Nucleus accumbens (tissue), 56 donors: ENCODE results near the gene HDDC3.
A peak's percentile ranks its signal among the peaks of the same experiment; 100 is the strongest.

Source experiments
- DNase-seq, 56 donors: peaks; one replicate each; lab custom pipeline; 2025; lab: John Stamatoyannopoulos, UW

The HDDC3 gene

GRCh38 chr15:90954712-90955623 is 22.6 kb upstream of the HDDC3 start, which contains the start of gene RCCD1:
Gene RCCD1, plus strand, starts transcription at chr15:90954884. Its CDS starts 1,851 bp downstream, at chr15:90956735.
- peak; percentile 57 to 97 (median 88) for DNase-seq

- DNase-seq, result no peak
These were observed 21.8 kb upstream of the HDDC3 start for GRCh38 chr15:90953947-90954711.

GRCh38 chr15:90952901-90953677 is 20.7 kb upstream of the HDDC3 start:
- DNase-seq, result no peak

GRCh38 chr15:90950676-90951075 is 18.3 kb upstream of the HDDC3 start:
- DNase-seq, result no peak

GRCh38 chr15:90949979-90950675 is 17.8 kb upstream of the HDDC3 start:
- no peak for DNase-seq

GRCh38 chr15:90948506-90948905 is 16.2 kb upstream of the HDDC3 start:
- DNase-seq, result no peak

- DNase-seq, result no peak
These were observed 15.4 kb upstream of the HDDC3 start for GRCh38 chr15:90947577-90948357.

GRCh38 chr15:90946941-90947576 is 14.7 kb upstream of the HDDC3 start:
- no peak for DNase-seq

- DNase-seq, result no peak
These were observed 14.2 kb upstream of the HDDC3 start for GRCh38 chr15:90946538-90946937.

- no peak for DNase-seq
These were observed 12.7 kb upstream of the HDDC3 start for GRCh38 chr15:90945091-90945490.

GRCh38 chr15:90942354-90943120 is 10.2 kb upstream of the HDDC3 start:
- no peak for DNase-seq

- DNase-seq, result no peak
These were observed 8.7 kb upstream of the HDDC3 start for GRCh38 chr15:90941038-90941437.

GRCh38 chr15:90939756-90940155 is 7.4 kb upstream of the HDDC3 start:
- DNase-seq, result no peak

- DNase-seq, result no peak
These were observed 5.9 kb upstream of the HDDC3 start for GRCh38 chr15:90938261-90938660.

- no peak for DNase-seq
These were observed 4.5 kb upstream of the HDDC3 start for GRCh38 chr15:90936823-90937222.

GRCh38 chr15:90934949-90935751 is 2.8 kb upstream of the HDDC3 start, which contains the start of gene UNC45A:
Gene UNC45A, plus strand, starts transcription at chr15:90935285. Its CDS starts 40 bp downstream, at chr15:90935325.
- peak; percentile 51 to 95 (median 84) for DNase-seq
